ENCODE data around the gene SLC6A6.
A peak's percentile ranks its signal among the peaks of the same experiment; 100 is the strongest.

SLC6A6 gene

DNA sequence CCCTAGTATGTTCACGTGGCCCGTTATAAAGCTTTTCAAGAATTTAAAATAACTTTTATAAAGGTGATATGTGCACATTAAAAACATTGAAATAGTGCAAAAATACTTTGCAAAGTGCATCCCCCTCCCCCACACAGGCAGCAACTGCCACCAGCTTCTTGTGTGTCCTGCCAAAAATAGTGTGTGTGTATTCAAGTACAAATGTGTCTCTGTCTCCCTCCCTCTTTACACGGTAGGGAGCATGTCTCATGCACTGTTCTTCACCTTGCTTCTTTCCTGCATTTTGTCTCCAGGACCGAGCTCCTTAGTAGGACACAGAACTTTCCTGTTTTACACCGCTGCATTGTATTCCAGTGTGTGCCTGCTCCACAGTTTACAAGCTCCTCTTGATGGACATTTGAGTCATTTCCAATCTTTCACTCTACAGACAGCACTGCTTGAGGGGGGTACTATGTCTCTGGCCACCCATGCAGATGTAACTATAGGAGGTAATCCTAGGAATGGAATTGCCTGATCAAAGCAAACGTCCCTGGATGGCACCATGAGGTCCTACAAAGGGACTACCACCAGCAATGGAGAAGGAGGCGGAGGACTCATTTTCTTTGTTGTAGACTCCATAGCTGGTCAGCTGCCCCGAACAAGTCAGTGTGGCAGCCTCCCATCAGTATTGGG is 52.4 kb downstream of the SLC6A6 start:
- DNase-seq, result no peak

- DNase-seq, result no peak
Measured at GRCh38 chr3:14455571-14456317, 53.3 kb downstream of the SLC6A6 start.

GRCh38 chr3:14456794-14457193 is 54.4 kb downstream of the SLC6A6 start:
- no peak for DNase-seq

DNA sequence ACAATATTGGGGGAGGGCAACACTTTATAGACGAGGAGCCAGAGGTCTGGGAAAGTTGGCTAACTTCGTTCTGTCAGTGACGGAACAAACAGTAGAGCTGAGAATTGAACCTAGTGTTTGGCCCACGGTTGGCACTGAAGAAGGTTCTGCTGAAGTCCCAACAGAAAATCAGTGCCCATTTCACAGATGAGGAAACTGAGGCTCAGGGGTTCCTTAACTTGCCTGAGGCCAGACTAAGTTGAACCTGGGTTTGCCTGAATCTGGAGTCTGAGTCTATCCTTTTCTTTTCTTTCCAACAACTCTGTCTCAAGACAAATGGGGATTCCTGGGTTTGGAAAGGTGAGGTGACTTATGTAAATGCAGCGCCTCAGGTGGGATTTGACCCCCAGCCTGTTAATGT is 55.1 kb downstream of the SLC6A6 start:
- DNase-seq, result no peak

DNA sequence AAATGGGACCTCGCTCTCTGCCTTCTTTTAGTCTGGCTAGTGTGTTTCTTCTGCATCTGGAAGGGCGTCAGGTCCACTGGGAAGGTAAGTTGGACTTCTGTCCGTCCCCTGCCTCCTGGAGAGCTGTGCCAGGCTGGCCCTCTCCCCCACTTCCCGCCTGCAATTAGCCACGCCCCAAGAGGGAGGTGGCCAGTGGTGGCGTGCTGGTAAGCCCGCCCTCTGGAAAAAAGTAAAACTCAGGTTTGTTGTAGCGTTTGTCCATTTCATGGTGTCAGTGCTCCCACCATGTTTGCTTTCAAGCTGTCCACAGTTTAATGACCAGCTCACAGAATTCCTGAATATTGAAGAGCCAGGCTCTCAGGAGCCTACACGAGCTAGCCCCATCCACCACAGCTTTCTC is 55.6 kb downstream of the SLC6A6 start:
- DNase-seq, result no peak

DNA sequence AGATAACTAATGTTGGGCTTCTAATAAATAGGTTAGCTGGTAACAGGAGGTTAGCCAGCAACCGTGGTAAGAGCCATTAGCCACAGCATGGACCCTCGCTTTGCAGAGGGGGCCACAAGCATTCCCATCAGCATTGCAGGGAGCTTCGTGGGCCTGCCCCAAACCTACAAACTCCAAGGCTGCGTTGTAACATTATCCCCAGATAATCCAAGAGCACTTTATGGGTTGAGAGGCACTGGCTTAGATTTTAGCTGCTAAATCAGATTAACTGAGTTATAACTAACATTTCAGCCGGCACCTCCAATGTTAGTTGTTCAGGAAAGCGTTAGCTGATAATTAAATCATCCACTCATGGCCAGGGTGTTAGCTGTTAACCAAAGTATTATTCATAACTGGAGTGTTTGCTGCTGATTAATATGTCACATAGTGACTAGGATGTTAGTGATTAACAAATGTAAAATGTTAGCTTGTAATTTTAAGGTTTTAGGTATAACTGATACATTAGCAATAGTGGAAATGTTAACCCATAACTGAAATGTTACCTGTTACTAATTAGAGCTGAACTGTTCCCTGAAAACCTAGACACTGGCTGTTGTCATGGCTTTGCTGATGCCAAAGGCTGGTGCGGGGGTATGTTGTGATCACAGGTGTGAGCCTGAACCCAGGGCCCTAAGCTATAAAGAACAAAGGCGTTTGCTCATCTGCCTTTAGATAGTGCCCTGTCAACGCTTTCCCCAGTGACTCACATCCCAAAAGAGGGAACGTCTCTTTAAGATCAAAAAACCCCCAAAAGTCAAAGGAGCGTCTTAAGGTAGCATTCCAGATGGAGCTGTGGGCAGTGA is 56.2 kb downstream of the SLC6A6 start:
- DNase-seq, result no peak

GRCh38 chr3:14459384-14459783 is 57.0 kb downstream of the SLC6A6 start:
- DNase-seq, result no peak

GRCh38 chr3:14459787-14460186 is 57.4 kb downstream of the SLC6A6 start:
- DNase-seq, result no peak

- DNase-seq, result no peak
Measured at GRCh38 chr3:14460342-14461005, 58.1 kb downstream of the SLC6A6 start.

- no peak for DNase-seq
Measured at GRCh38 chr3:14461006-14461747, 58.8 kb downstream of the SLC6A6 start.

GRCh38 chr3:14461748-14462324 is 59.4 kb downstream of the SLC6A6 start:
- peak; percentile 27 to 41 for DNase-seq

GRCh38 chr3:14462738-14463137 is 60.3 kb downstream of the SLC6A6 start:
- no peak for DNase-seq

GRCh38 chr3:14463330-14464140 is 61.1 kb downstream of the SLC6A6 start:
- no peak for DNase-seq

DNA sequence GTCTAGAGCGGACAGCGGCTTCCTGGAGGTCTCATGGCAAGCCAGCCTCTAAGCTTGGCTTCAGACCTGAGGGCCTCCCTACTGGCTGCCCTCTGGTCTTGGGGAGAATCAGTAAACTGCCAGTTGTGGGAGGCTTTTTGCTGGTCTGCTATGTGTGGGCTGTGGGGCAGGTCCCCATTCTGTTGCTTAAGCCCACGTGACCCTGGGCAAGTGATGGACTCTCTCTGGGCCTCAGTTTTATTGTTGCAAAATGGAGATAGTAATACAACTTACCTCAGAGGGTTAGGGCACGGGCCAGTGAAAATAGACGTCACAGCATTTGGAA is 61.7 kb downstream of the SLC6A6 start:
- DNase-seq, result no peak

DNA sequence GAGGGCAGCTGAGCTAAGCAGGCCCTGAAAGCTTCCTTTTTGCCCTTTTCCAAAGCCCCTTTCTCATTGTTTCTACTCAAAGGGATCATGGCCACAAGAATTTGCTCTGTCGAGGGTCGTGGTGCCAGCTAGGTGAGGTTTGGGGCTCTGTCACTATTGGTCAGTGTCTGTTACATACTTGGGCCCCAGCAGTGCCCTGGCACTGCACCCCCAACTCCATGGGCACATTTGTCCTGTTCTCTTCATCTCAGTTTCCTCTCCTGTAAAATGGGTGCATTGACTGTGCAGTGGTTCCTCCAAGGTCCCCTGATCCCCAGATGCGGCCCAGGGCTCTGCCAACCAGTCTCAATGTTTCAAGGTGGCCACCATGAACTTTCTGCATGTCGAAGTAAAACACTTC is 62.1 kb downstream of the SLC6A6 start:
- DNase-seq, result no peak

GRCh38 chr3:14465425-14465824 is 63.0 kb downstream of the SLC6A6 start:
- no peak for DNase-seq

- DNase-seq, result no peak
Measured at GRCh38 chr3:14466179-14466903, 63.9 kb downstream of the SLC6A6 start.

DNA sequence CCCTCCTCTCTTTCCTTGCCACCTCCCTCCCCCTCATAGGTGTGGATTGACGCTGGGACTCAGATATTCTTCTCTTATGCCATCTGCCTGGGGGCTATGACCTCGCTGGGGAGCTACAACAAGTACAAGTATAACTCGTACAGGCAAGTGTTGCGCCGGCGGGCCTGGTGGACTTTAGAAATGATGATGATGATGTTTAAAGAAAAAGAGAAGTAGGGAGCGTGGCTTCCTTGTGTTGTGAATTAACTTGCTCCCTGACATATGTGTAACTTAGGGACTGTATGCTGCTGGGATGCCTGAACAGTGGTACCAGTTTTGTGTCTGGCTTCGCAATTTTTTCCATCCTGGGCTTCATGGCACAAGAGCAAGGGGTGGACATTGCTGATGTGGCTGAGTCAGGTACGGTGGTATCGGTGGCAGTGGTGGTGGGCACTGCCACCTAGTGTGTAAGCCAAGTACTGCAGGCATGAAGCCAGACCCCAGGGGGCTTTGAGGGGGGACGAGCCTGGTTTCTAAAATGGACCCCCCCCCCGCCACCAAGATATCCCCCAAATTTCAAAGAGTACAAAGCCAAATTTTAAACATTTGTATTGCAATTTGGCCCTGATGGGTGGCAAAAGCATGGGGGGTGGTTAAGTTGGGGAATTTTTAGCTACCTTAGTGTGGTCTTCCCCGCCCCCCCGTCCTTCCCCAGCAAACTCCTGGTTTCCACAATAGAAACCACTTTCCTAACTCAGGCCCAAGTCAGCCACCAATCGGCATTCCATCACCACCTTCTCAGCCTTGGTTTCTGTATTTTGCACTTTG is 65.6 kb downstream of the SLC6A6 start:
- peak; percentile 31 to 42 for DNase-seq

- no peak for DNase-seq
Measured at GRCh38 chr3:14468621-14468981, 66.2 kb downstream of the SLC6A6 start.

DNA sequence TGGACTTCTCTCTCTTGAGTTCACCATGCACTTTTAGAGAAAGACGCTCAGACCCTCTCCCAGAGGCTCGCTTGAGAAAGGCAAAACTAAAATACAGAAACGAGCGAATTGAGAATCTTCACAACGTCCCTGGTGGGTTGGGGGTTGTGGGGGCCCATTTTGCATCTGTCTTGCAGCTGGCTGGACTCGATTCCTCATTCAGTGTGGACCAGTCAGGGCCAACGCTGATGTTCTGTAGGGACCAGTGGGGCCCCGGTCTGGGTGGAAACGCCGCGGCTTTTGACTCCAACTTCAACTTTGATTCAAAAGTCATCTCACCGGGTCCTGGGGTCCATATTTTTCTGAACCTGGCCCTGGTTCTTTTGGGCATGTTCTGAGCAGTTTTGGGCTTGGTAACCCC is 68.1 kb downstream of the SLC6A6 start:
- DNase-seq, result no peak
